H9 (cell line): ENCODE results near the gene BLMH. TPM values are rescaled to one million over a fixed set of nuclear protein-coding genes. Genes with fewer than 3 reads are reported as not detected.

Source experiments
- DNase-seq: peaks from one replicate; pipeline ENCODE4 v3.0.0-alpha.2; 2017
- H2AFZ ChIP-seq: one replicate; pipeline ENCODE4 v1.6.1; 2013; ENCODE audit warnings: mild to moderate bottlenecking, low read length, control low read depth, moderate library complexity
- H2AK5ac ChIP-seq: 2 replicates; pipeline ENCODE4 v1.6.1; 2013; ENCODE audit warnings: low read length, control low read depth, mixed read lengths; ENCODE audit not compliant: insufficient read length
- H2BK120ac ChIP-seq: one replicate; pipeline ENCODE4 v1.6.1; 2013; ENCODE audit warnings: low read depth, mild to moderate bottlenecking, low read length, control low read depth, inconsistent platforms; ENCODE audit not compliant: poor library complexity, severe bottlenecking
- H2BK12ac ChIP-seq: 2 replicates; pipeline ENCODE4 v1.6.1; 2013; ENCODE audit warnings: low read length, control low read depth, mixed read lengths, low read depth; ENCODE audit not compliant: insufficient read length
- H2BK15ac ChIP-seq: 2 replicates; pipeline ENCODE4 v1.6.1; 2013; ENCODE audit warnings: low read depth, low read length, control low read depth
- H2BK20ac ChIP-seq: one replicate; pipeline ENCODE4 v1.6.1; 2013; ENCODE audit warnings: low read depth, mild to moderate bottlenecking, low read length, control low read depth, inconsistent platforms; ENCODE audit not compliant: poor library complexity, severe bottlenecking
- H2BK5ac ChIP-seq: 2 replicates; pipeline ENCODE4 v1.6.1; 2013; ENCODE audit warnings: low read length, control low read depth, mixed read lengths; ENCODE audit not compliant: insufficient read length
- H3K14ac ChIP-seq: 2 replicates; pipeline ENCODE4 v1.6.1; 2013; ENCODE audit warnings: low read length, control low read depth; ENCODE audit not compliant: insufficient read depth
- H3K18ac ChIP-seq: 2 replicates; pipeline ENCODE4 v1.6.1; 2013; ENCODE audit warnings: low read depth, mild to moderate bottlenecking, mixed read lengths, low read length, control low read depth; ENCODE audit not compliant: insufficient read length
- H3K23ac ChIP-seq: 2 replicates; pipeline ENCODE4 v1.6.1; 2013; ENCODE audit warnings: low read length, control low read depth, mixed read lengths, low read depth; ENCODE audit not compliant: insufficient read length
- H3K23me2 ChIP-seq: 2 replicates; pipeline ENCODE4 v1.6.1; 2013; ENCODE audit warnings: low read depth, mild to moderate bottlenecking, mixed read lengths, low read length, control low read depth; ENCODE audit not compliant: insufficient read length, poor library complexity, severe bottlenecking
- H3K27ac ChIP-seq: 2 replicates; pipeline ENCODE4 v1.5.1; 2013; ENCODE audit warnings: low read length, control low read depth, mixed read lengths, low read depth; ENCODE audit not compliant: insufficient read length
- H3K27me3 ChIP-seq: 2 replicates; pipeline ENCODE4 v1.6.1; 2013; ENCODE audit warnings: low read length, control low read depth, inconsistent platforms; ENCODE audit not compliant: insufficient read depth
- H3K4ac ChIP-seq: 2 replicates; pipeline ENCODE4 v1.6.1; 2013; ENCODE audit warnings: low read depth, mild to moderate bottlenecking, control low read depth, inconsistent platforms, low read length, moderate library complexity
- H3K4me1 ChIP-seq: 2 replicates; pipeline ENCODE4 v1.6.1; 2013; ENCODE audit warnings: low read length, control low read depth, inconsistent platforms; ENCODE audit not compliant: insufficient read depth
- H3K4me2 ChIP-seq: 2 replicates; pipeline ENCODE4 v1.6.1; 2013; ENCODE audit warnings: low read length, control low read depth, mixed read lengths; ENCODE audit not compliant: insufficient read length, insufficient read depth
- H3K56ac ChIP-seq: 2 replicates; pipeline ENCODE4 v1.6.1; 2013; ENCODE audit warnings: low read depth, mild to moderate bottlenecking, mixed read lengths, low read length, control low read depth; ENCODE audit not compliant: insufficient read length
- H3K79me1 ChIP-seq: 2 replicates; pipeline ENCODE4 v1.6.1; 2013; ENCODE audit warnings: low read depth, mild to moderate bottlenecking, moderate library complexity, low read length, control low read depth, inconsistent platforms; ENCODE audit not compliant: insufficient read depth, poor library complexity, severe bottlenecking
- H3K79me2 ChIP-seq: 2 replicates; pipeline ENCODE4 v1.6.1; 2013; ENCODE audit warnings: low read length, control low read depth, inconsistent platforms; ENCODE audit not compliant: insufficient read depth
- H3K9ac ChIP-seq: 2 replicates; pipeline ENCODE4 v1.6.1; 2013; ENCODE audit warnings: low read length, control low read depth, mixed read lengths; ENCODE audit not compliant: insufficient read length; ENCODE audit errors: extremely low read depth
- H3K9me3 ChIP-seq: one replicate; pipeline ENCODE4 v1.6.1; 2013; ENCODE audit warnings: low read depth, low read length, inconsistent platforms; ENCODE audit not compliant: control insufficient read depth
- H3T11ph ChIP-seq: one replicate; pipeline ENCODE4 v1.6.1; 2013; ENCODE audit warnings: mild to moderate bottlenecking, low read length, control low read depth, inconsistent platforms
- H4K20me1 ChIP-seq: one replicate; pipeline ENCODE4 v1.6.1; 2013; ENCODE audit not compliant: control insufficient read depth, insufficient read length, insufficient read depth
- H4K5ac ChIP-seq: 2 replicates; pipeline ENCODE4 v1.6.1; 2013; ENCODE audit warnings: low read depth, mild to moderate bottlenecking, mixed read lengths, low read length, control low read depth; ENCODE audit not compliant: insufficient read length
- H4K8ac ChIP-seq: replicated peaks from 2 replicates; pipeline ENCODE4 v1.6.1; 2013; ENCODE audit warnings: low read length, control low read depth, mixed read lengths, low read depth; ENCODE audit not compliant: insufficient read length
- H4K91ac ChIP-seq: 2 replicates; pipeline ENCODE4 v1.6.1; 2013; ENCODE audit warnings: low read depth, mild to moderate bottlenecking, moderate library complexity, mixed read lengths, low read length, control low read depth; ENCODE audit not compliant: insufficient read length
- H3K27ac Mint-ChIP-seq, 3 experiments: 2 replicates in 2 of 3; 3 replicates in 1 of 3; pipeline ENCODE4 v1.8.0; 2020 to 2021; ENCODE audit warnings: mixed read lengths in 3 of 3, mild to moderate bottlenecking in 1 of 3, moderate library complexity in 1 of 3
- H3K27me3 Mint-ChIP-seq: 2 replicates; pipeline ENCODE4 v1.8.0; 2021; ENCODE audit warnings: low read depth, mild to moderate bottlenecking, moderate library complexity, mixed read lengths
- H3K36me3 Mint-ChIP-seq, 3 experiments: 2 replicates in 2 of 3; 3 replicates in 1 of 3; pipeline ENCODE4 v1.8.0; 2020 to 2021; ENCODE audit warnings: low read depth in 3 of 3, mixed read lengths in 3 of 3; ENCODE audit not compliant: insufficient read depth in 1 of 3
- H3K4me1 Mint-ChIP-seq, 2 experiments: 2 replicates each; pipeline ENCODE4 v1.8.0; 2020; ENCODE audit warnings: mixed read lengths in 2 of 2
- H3K4me3 Mint-ChIP-seq, 2 experiments: 2 replicates in 1 of 2; 3 replicates in 1 of 2; pipeline ENCODE4 v1.8.0; 2020 to 2021; ENCODE audit warnings: mild to moderate bottlenecking in 2 of 2, mixed read lengths in 2 of 2, moderate library complexity in 1 of 2
- H3K9me3 Mint-ChIP-seq, 2 experiments: 2 replicates in 1 of 2; 3 replicates in 1 of 2; pipeline ENCODE4 v1.8.0; 2020; ENCODE audit warnings: mild to moderate bottlenecking in 2 of 2, mixed read lengths in 2 of 2, moderate library complexity in 1 of 2
- WGBS: extraction: QIAGEN DNeasy Blood & Tissue Kit; methylation state at CpG from one replicate; pipeline ENCODE4 v1.1.7; 2013; ENCODE audit warnings: missing lambda C conversion rate, low lambda C conversion rate, mixed read lengths; ENCODE audit not compliant: insufficient read length; ENCODE audit errors: extremely low coverage; 5-methylcytosine and 5-hydroxymethylcytosine counted together
- total RNA-seq: library from RNA; stranded (reverse); gene quantifications from 2 replicates; pipeline ENCODE4 v1.2.1, GENCODE V29; 2021
- TF ChIP-seq, protein P1 (sequence below): fragments of 200-600 bp; sonication (generic); conservative IDR thresholded peaks from 3 replicates; pipeline ENCODE4 v1.8.0; 2021; ENCODE audit warnings: antibody characterized with exemption, mild to moderate bottlenecking

BLMH gene
- total RNA-seq, 1 experiment from 2014 or later = 74.7 TPM

DNA sequence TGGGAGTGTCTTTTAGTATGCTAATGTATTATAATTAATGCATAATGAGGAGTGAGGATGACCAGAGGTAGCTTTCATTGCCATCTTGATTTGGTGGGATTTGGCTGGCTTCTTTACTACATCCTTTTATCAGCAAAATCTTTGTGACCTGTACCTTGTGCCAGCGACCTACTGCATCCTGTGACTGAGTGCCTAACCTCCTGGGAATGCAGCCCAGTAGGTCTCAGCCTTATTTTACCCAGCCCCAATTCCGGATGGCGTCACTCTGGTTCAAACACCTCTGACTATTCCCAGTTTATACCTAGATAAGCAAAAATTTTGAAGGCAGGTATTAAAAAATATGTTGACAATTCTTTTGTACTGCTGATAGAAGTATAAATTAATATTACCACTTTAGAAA, 10.5 kb upstream of the BLMH start:
- no peak overlapping the region for H3K14ac ChIP-seq
- Mint-ChIP-seq H3K4me1 (no peaks in the 10 kb centered on the region), H3K36me3 (no peaks in the 10 kb centered on the region), H3K9me3 (no peaks in the 10 kb centered on the region), H3K27ac (no peak overlapping the region), H3K4me3 (no peak overlapping the region), H3K27me3 (no peaks in the 10 kb centered on the region; the same call in 1 of the 2 replicates)
- H3K27me3 ChIP-seq = no peaks in the 10 kb centered on the region
- H3K56ac ChIP-seq = no peak overlapping the region
- H3K4ac ChIP-seq = no peak overlapping the region
- no peak overlapping the region for H3K9ac ChIP-seq
- no peak overlapping the region for H3K27ac ChIP-seq
- no peak overlapping the region for H2BK5ac ChIP-seq
- WGBS = no CpG with 5 or more reads among the region's 3 CpGs
- no peak overlapping the region for H3K18ac ChIP-seq
- no peaks in the 10 kb centered on the region for H4K20me1 ChIP-seq
- no peak overlapping the region for H4K5ac ChIP-seq
- H3K79me2 ChIP-seq = no peaks in the 10 kb centered on the region
- no peak overlapping the region for H2BK15ac ChIP-seq
- H2BK12ac ChIP-seq = no peak overlapping the region
- H2AFZ ChIP-seq = no peak overlapping the region
- no peak for DNase-seq
- no peak overlapping the region for H2BK20ac ChIP-seq
- H2AK5ac ChIP-seq = no peak overlapping the region
- no peaks in the 10 kb centered on the region for H3K9me3 ChIP-seq
- H3K4me2 ChIP-seq = no peak overlapping the region
- no peak overlapping the region for H4K8ac ChIP-seq
- no peak overlapping the region for H4K91ac ChIP-seq
- no peak overlapping the region for H2BK120ac ChIP-seq
- no peak overlapping the region for H3T11ph ChIP-seq
- TF ChIP-seq, protein P1, sequence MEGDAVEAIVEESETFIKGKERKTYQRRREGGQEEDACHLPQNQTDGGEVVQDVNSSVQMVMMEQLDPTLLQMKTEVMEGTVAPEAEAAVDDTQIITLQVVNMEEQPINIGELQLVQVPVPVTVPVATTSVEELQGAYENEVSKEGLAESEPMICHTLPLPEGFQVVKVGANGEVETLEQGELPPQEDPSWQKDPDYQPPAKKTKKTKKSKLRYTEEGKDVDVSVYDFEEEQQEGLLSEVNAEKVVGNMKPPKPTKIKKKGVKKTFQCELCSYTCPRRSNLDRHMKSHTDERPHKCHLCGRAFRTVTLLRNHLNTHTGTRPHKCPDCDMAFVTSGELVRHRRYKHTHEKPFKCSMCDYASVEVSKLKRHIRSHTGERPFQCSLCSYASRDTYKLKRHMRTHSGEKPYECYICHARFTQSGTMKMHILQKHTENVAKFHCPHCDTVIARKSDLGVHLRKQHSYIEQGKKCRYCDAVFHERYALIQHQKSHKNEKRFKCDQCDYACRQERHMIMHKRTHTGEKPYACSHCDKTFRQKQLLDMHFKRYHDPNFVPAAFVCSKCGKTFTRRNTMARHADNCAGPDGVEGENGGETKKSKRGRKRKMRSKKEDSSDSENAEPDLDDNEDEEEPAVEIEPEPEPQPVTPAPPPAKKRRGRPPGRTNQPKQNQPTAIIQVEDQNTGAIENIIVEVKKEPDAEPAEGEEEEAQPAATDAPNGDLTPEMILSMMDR = no peak
- H3K23me2 ChIP-seq = no peaks in the 10 kb centered on the region
- no peaks in the 10 kb centered on the region for H3K4me1 ChIP-seq
- H3K79me1 ChIP-seq = no peaks in the 10 kb centered on the region
- no peak overlapping the region for H3K23ac ChIP-seq
